HG03196 (cell line): Measurements from ENCODE around the gene IL12B.
"Not testable (repeated sequence)": the region's sequence is repeated elsewhere in the genome, so short reads cannot be mapped to it uniquely, and the experiment has no call there.

Source experiments
- ATAC-seq: cut with Tn5 transposase; IDR thresholded peaks from one replicate; pipeline ENCODE4 v1.9.1; 2021; ENCODE audit not compliant: unreplicated experiment

IL12B gene

DNA sequence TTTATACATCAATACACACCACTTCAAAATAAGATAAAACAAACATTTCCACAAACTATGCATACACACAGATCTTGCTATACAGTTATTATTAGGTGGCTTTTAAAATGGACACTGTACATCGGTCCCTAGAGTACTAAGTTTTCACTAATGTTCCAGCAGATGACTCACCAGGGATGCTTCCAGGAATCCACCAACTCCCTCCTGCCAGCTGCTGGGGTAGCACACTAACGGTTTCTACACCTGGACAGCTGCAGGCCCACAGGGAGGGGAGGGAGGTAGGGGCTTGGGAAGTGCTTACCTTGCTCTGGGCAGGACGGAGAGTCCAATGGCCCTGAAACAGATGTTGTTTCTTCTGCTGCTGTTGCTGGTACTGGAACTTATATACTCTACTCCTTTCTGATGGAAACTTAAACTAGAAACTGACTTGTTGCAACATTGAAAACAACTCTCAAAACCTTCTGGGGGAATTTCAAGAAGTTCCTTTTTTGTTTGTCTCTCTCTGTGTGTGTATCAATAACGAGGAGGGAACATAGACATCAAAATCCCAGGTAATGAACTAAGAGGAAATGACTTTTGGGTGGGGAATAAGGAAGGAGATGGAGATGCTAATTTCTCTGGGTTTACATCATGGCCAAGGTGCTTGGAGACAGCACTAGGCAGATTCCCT lies at the start of gene IL12B:
TSS of gene IL12B (minus strand) at position 357 of the 670 bp plus-strand sequence. CDS start 3,705 bp downstream, outside the sequence.
- ATAC-seq: no peak

DNA sequence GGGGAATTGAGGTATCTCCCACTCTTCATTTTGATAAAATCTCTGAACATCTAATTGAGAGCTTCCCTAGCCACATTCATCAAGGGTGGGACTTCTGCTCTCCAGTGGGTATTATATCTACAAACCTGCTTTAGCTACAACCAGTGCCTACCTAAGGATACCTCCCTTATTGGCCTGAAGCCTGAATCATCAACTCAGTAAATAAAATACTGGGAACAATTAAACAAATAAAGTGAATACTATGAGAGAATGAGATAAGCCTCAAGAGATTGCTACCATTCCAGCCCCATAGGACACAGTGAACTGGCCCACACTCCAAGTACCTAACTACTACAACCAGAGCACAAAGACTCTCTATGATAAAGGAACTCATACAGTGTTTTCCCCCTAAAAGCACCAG lies 47.4 kb upstream of the IL12B start:
- no peak for ATAC-seq

DNA sequence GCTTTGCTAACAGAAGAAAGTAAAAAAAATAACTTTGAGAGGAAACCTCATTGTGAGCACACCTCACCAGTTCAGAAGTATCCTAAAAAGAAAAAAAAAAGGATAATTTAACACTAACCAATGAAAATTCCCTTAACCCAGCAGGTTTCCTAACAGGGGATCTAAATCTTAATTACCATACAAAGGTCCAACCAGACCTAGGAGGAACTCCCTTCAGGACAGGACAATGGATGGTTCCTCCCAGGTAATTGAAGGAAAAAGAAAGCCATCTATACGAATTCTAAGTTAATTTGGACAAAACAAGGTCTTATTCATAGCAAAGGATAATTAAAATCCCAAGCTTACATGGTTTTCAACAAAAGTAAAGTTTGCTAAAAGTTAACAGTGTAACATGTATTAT lies 37.6 kb upstream of the IL12B start:
- ATAC-seq: not testable (repeated sequence)

DNA sequence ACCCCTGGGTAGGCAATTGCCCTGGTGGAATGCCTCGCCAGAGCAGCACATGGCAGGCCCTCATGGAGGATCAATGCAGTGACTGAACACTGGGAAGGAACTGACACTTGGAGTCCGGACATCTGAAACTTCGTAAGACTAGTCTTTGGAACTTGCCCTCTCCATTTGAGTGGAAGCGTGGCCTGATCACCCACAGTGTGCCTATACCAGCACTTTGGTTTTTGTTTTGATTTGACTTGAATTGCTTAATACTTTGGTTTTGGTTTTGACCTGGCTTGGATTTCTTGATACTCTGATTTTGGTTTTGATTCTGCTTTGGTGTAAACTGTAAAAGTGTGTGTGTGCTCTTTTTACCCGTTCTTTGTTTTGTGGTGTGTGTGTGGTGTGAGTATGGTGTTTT lies 36.5 kb upstream of the IL12B start:
- ATAC-seq: not testable (repeated sequence)

DNA sequence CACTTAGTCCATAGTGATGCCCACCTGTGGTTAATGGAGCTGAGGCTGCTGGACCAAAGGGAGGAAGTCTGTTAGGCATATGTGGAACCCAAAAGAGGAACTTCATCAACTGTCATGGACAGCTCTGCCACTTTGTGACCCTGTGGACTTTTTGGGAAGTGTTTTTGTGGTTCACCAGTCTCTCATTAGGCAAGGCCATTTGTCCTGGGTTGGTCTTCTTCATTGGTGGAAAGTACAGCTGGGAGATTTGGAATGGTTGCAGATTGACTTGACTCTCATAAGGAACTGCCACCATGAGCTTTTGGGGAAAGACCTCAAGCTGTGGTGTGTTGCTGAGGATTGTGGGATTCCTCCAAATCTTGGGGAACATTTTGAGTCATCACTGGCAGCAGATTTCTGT lies 31.9 kb upstream of the IL12B start:
- ATAC-seq: no peak

DNA sequence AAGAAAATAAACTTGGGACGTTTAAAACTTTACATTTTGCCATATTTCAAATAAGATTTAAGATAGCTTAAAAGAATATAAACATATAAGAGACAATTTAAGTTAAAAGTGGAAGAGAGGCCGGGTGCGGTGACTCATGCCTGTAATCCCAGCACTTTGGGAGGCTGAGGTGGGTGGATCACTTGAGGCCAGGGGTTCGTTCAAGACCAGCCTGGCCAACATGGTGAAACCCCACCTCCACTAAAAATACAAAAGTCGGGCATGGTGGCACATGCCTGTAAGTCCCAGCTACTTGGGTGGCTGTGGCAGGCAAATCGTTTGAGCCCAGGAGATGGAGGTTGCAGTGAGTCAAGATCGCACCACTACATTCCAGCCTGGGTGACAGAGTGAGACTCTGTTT lies 29.6 kb upstream of the IL12B start:
- ATAC-seq: not testable (repeated sequence)

DNA sequence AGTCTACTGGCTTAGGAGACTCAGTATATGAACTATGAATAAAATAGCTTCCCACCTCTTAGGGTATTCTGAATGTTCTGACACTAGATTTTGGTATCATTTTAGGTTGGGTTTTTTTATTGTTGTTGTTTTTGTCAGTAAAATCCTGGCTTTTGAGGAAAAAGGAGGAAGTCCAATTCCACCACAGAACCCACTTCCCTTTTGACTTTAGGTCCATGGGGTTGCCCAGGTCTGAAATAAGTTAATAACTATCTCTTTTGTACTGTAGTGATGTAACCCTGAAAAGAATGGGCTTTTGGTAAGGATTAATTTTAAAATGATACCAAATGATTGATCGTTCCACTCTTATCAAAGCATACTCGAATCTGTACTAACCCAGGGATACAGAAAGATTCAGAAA lies 29.1 kb upstream of the IL12B start:
- no peak for ATAC-seq

DNA sequence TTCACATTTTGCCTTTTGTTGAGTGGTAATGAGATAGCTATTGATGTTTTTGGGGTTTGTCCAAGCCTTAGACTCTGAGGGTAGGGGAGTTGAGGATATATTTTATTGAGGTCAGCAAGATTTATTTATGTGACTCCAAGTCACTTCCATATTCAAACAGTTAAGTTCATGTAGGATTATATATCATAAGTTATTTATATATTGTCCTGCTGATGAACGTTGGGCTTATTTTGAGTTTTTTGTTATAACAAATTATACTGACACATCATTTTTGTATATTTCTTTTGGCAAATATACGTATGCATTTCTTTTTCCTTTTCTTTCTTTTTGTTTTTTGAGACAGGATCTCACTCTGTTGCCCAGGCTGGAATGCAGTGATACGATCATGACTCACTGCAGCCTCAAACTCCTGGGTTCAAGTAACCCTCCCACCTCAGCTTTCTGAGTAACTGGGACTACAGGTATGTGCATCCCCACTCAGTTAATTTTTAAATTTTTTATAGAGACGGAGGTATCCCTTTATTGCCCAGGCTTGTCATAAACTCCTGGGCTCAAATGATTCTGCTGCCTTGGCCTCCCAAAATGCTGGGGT lies 23.5 kb upstream of the IL12B start:
- no peak for ATAC-seq

DNA sequence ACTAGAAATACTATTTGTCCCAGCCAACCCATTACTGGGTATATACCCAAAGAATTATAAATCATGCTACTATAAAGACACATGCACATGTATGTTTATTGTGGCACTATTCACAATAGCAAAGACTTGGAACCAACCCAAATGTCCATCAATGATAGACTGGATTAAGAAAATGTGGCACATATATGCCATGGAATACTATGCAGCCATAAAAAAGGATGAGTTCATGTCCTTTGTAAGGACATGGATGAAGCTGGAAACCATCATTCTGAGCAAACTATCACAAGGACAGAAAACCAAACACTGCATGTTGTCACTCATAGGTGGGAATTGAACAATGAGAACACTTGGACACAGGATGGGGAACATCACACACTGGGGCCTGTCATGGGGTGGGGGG lies 20.4 kb upstream of the IL12B start:
- ATAC-seq: not testable (repeated sequence)

DNA sequence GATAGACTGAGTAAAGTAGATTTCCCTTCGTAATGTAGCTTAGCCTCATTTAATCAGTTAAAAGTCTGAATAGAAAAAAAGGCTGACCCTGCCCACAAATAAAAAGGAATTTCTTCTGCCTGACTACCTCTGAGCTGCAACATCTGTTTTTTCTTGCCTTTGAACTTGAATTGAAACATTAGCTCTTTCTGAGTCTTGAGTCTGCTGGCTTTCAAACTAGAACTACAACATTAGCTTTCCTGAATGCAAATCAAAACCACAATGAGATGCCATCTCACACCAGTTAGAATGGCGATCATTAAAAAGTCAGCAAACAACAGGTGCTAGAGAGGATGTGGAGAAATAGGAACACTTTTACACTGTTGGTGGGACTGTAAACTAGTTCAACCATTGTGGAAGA lies 19.9 kb upstream of the IL12B start:
- ATAC-seq: not testable (repeated sequence)

DNA sequence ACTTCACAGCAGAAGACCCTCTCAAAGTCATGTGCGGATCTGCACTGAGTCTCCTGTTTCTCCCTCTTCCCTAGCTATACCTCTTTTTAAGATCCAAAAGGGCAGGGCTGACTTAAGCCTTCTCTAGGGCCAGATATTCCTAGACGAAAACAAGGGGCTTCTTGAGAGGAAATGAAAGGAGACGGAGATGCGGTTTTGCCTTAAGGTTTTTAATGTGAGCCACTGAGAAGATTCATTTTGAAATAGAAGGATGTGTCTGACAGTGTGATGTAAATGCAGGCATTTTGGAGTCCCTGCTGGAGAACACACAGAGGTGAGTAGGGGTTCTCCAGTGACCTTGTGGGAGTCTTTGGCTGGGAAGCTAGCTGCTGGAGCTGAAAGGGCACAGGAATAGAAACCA lies 15.6 kb upstream of the IL12B start:
- ATAC-seq: no peak

DNA sequence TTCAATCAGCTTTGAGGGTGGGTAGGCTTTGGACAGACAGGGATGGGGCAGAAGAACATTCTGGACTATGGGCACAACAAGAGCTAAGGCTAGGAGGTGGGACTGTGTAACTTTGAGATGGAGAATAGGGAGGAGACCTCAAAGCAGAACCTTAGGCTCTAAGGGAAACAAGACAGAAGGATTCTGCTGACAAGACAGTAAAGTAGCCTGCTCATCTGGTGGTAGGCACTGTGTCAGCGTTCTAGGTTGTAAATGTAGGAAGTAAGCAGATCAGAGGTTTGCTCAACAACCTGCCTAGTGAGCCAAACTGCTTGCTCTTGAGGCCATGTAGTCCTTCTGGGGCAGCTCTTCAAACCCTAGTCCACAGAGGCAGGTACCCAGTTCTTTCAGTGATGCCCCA lies 15.0 kb upstream of the IL12B start:
- no peak for ATAC-seq

DNA sequence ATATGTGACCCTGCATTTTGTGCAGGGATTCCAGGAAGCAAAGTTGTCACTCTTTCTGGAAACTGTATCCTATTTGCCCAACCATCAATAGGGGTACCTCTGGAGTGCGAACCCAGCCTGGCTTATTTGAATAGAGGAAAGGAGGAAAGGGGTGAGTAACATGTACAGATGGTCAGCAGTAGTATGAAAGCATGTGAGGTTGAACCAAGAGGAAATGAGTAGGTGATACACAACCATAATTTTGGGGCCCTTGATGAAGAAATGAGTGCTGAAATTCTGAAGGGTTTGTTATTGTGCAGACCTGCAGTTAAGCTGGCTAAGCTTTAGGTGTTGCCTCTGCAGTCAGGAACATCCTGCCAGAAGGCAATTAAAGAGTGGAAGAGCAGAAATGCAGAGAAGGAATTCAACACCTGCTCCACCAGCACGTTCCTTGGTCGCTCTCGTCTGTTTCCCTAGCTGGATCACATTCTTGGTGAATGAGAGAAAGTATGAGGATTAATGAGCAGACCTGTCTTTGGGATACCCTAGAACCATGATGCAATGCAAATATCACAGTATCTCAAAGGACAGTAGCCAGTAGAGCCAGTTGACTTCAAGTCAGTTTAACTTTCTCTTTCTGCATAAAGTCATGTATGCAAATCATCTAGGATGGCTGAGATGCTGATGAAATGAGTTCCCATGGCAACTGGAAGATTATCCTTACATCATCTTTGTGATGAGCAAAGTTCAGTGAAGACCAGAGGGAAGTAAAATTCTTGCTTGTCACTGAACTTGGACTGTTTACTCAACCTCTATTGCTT lies 13.2 kb upstream of the IL12B start:
- no peak for ATAC-seq

DNA sequence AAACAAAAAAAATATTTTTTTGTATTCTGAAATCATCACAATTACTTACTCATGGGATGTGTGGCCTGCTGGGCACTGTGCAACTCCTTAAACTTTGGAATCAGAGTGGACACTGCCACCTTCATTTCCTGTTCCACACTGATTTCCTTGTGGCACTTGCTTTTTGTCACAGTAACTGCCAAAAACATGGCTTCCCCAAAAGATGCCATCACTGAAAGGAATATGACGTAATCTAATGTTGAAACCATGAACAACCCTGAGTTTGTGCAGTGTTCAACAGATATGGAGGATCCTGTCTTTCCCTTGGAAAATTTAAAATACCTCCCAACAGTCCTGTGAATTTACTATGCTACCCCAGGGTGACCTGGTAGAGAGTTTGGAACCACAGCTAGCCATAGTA lies 12.6 kb upstream of the IL12B start:
- ATAC-seq: no peak

DNA sequence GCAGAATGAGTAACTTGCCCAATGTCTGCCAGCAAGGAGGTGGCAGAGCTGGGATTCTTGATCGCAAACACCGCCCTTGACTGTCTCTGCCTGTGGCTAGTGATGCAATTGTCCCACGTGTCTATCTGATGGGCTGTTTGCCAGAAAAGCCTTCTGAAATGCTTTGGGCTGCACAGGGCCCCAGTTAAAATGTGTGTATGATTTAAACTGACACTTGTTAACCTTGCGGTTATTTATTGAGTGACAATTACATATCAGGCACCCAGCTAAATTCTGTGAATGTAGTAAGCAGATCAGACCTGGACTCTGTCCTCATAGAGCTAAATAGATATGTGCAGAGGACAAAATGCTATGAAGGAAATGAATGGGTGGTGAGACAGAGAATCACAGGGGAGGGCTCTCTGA lies 11.6 kb upstream of the IL12B start:
- ATAC-seq: no peak

DNA sequence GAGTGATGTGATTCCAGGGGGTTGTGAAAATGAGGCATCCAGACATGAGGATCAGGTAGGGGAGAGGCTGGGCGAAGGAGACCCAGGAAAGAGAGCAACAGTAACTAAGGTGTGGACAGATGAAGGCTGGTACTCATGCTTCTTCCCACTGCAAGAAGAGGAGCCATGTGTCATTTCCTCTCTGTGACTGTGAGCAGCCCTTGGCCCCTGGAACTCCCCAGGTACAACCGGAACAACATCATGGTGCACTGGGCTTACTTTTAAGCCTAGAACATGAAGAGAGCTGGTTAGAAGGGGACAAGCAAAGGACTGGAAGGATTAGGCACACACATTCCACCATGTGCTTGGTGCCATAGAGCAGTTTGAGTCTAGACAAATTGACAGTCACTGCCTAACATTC lies 10.9 kb upstream of the IL12B start:
- no peak for ATAC-seq

DNA sequence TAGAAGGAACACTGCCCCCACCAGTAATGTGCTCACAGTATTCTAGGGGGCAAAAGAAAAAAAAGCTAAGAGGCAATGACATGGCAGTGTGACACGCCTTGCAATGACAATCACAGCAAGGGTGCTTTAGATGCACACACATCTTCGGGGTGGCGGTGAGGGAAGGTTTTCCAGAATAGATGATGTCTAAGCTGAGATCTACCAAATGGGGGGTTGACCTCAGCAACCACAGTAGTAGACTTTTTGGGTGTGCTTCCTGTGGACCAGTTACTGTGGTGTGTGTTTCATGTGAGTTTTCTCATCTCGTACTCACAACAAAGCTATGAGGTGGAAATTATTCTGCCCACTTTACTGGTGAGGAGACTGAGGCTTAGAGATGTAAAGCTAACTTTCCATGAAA lies 10.2 kb upstream of the IL12B start:
- ATAC-seq: no peak

DNA sequence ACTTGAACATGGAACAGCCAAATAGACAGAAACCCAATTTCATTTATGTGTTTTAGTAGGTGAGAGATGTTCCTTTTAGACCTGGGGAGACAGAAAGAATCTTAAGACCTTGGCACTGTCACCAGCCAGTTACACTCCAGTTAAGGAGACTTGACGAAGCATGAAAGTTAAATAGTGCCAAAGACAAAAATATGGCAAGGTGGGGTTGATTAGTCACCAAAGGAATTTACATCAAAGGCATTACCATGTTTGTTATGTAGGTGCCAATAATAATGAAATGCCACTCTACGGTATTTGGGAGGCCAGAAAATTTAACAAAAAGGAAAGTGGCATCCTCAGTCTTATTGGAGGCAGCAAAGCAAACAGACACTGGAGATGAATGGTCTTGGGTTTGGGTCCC lies 9.2 kb upstream of the IL12B start:
- no peak for ATAC-seq

DNA sequence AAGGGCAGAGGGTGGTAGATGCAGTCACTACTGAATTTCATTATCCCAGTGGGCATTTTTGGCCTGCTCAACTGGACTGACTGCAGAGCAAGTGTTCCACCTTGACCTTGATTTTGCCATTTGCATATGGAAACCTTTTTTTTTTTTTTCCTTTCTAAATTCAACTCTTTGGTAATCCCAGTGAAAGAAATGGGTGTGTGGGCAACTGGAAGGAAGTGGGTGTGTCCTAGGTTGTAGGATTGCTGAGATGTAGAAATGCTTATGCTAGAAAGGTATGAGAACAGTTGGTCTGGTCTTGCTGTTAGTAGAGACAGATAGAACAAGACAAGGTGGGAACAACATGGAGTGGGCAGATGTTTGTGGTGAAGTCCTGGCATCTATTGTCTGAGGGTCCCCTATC lies 7.8 kb upstream of the IL12B start:
- no peak for ATAC-seq

DNA sequence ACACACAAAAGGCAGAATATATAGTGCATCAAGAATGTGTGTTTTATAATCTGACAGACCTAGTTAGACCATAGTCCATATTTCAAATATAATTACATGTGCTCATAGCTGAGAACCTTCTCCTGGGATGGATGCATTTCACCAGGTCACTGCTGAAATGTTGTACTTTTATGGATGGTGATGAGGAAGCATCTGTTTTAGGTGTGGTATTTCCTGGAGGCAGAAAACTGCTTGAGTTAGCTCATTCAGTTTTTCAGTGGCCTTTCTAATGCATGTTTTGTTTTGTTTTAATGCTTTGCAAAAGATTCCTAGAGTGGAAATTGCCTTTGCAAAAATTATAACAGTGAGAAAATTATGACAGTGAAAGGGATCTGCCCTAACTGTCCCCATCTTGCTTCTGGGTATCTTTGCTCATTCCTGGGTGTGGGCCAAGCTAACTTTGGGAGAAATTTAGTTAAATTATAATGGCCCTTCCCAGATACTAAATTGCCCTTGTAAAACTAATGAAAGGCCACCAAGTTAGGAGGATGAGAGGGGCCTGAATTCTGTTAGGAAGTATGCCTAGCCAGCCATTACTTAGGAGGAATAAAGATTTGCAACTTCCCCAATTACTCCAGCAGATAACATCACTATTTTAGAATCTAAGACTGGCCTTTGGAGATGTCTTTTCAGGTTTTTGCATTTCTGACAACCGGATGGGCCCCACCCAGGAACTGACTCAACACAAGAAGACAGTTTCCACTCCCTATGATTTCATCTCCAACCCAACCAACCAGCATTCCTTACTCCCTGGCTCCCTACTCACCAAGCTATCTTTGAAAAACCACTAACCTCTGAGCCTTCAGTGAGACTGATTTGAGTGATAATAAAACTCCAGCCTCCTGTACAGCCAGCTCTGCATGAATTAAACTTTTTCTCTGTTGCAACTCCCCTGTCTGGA lies 7.0 kb upstream of the IL12B start:
- ATAC-seq: no peak

DNA sequence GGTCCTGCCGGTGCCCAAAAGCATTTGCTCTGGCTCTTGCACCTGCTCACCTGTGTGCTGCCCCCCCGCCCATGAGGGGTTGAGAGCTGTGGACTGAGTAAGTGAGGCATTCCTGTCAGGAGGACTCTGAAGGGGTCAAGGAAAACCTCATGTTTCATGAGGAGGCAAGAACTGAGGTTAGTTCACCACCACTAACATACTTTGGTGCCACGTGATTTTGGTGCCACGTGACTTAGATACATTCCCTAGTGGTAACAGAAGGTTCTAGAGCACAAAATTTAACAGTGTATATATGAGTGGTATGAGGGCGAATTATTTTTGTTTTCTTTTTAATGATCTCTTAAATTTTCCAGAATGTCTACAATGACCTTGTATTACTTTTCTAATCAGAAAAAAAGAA lies 6.3 kb upstream of the IL12B start:
- no peak for ATAC-seq
